WTC11 (cell line): ENCODE results near the gene FAXDC2. TPM values are rescaled to one million over a fixed set of nuclear protein-coding genes. Genes with fewer than 3 reads are reported as not detected.

Source experiments
- ATAC-seq: fragments of 200-7000 bp; cut with Tn5 transposase; 2 replicates; pipeline ENCODE4 v1.10.0; 2021; ENCODE audit warnings: mild to moderate bottlenecking, moderate library complexity
- CTCF ChIA-PET: fragments of 300-600 bp; sonication (Branson Sonifier 250); formaldehyde crosslinking; loops from one replicate; lab custom pipeline; 2021; ENCODE audit warnings: antibody characterized with exemption; lab: Charles Lee
- POLR2A ChIA-PET: fragments of 350-600 bp; sonication (Branson Sonifier 250); formaldehyde crosslinking; loops from one replicate; lab custom pipeline; 2021; ENCODE audit warnings: antibody characterized with exemption; lab: Charles Lee
- DNase-seq: peaks from one replicate; pipeline ENCODE4 v3.0.0; 2021; ENCODE audit warnings: low spot score
- H3K27ac Mint-ChIP-seq: 2 replicates; pipeline ENCODE4 v1.8.0; 2021; ENCODE audit warnings: mixed read lengths
- H3K27me3 Mint-ChIP-seq: 2 replicates; pipeline ENCODE4 v1.8.0; 2021; ENCODE audit warnings: low read depth, mild to moderate bottlenecking, moderate library complexity, mixed read lengths
- H3K36me3 Mint-ChIP-seq: 2 replicates; pipeline ENCODE4 v1.8.0; 2021; ENCODE audit warnings: mixed read lengths
- H3K4me1 Mint-ChIP-seq: 2 replicates; pipeline ENCODE4 v1.8.0; 2022; ENCODE audit warnings: mixed read lengths
- H3K4me3 Mint-ChIP-seq: 2 replicates; pipeline ENCODE4 v1.8.0; 2021; ENCODE audit warnings: mild to moderate bottlenecking, moderate library complexity, mixed read lengths
- H3K9me3 Mint-ChIP-seq: 2 replicates; pipeline ENCODE4 v1.8.0; 2021; ENCODE audit warnings: mixed read lengths
- CREM ChIP-seq: sonication (generic); formaldehyde crosslinking; IDR thresholded peaks from 2 replicates; pipeline ENCODE4 v1.8.1; 2022; ENCODE audit warnings: mild to moderate bottlenecking, missing genetic modification reagents, moderate library complexity
- HMGA2 ChIP-seq: fragments of 250-450 bp; sonication (Bioruptor Pico); IDR thresholded peaks from 2 replicates; pipeline ENCODE4 v1.4.0; 2021; ENCODE audit warnings: mild to moderate bottlenecking, moderate library complexity
- NFYB ChIP-seq: sonication (generic); formaldehyde crosslinking; conservative IDR thresholded peaks from 2 replicates; pipeline ENCODE4 v1.8.0; 2022; ENCODE audit warnings: low read depth, missing genetic modification reagents
- TCF7 ChIP-seq: sonication (generic); formaldehyde crosslinking; IDR thresholded peaks from 2 replicates; pipeline ENCODE4 v1.8.0; 2022; ENCODE audit warnings: mild to moderate bottlenecking, low read depth, missing genetic modification reagents, moderate library complexity
- ZNF232 ChIP-seq: sonication (generic); formaldehyde crosslinking; IDR thresholded peaks from 2 replicates; pipeline ENCODE4 v1.8.0; 2022; ENCODE audit warnings: mild to moderate bottlenecking, missing genetic modification reagents
- ZNF416 ChIP-seq: fragments of 250-450 bp; sonication (Bioruptor Pico); IDR thresholded peaks from 2 replicates; pipeline ENCODE4 v1.9.0; 2021; ENCODE audit warnings: mild to moderate bottlenecking, inconsistent platforms
- total RNA-seq: library from RNA; stranded (reverse); gene quantifications from 3 replicates; pipeline ENCODE4 v1.2.3, GENCODE V29; 2021
- TF ChIP-seq, protein P1 (sequence below): sonication (generic); formaldehyde crosslinking; IDR thresholded peaks from 2 replicates; pipeline ENCODE4 v1.8.1; 2023; ENCODE audit warnings: mild to moderate bottlenecking, missing genetic modification reagents, borderline replicate concordance
- TF ChIP-seq, protein P2 (sequence below): sonication (generic); formaldehyde crosslinking; IDR thresholded peaks from 2 replicates; pipeline ENCODE4 v1.8.1; 2023; ENCODE audit warnings: mild to moderate bottlenecking, missing genetic modification reagents, moderate library complexity
- TF ChIP-seq, protein P3 (sequence below): fragments of 250-450 bp; sonication (Bioruptor Pico); IDR thresholded peaks from 2 replicates; pipeline ENCODE4 v1.8.0; 2021; ENCODE audit warnings: mild to moderate bottlenecking
- TF ChIP-seq, protein P4 (sequence below): sonication (generic); formaldehyde crosslinking; IDR thresholded peaks from 2 replicates; pipeline ENCODE4 v1.8.0; 2022; ENCODE audit warnings: mild to moderate bottlenecking, missing genetic modification reagents
- TF ChIP-seq, protein P5 (sequence below): sonication (generic); formaldehyde crosslinking; IDR thresholded peaks from 2 replicates; pipeline ENCODE4 v1.8.0; 2022; ENCODE audit warnings: mild to moderate bottlenecking, missing genetic modification reagents
- TF ChIP-seq, protein P6 (sequence below): sonication (generic); formaldehyde crosslinking; IDR thresholded peaks from 2 replicates; pipeline ENCODE4 v1.8.0; 2022; ENCODE audit warnings: missing genetic modification reagents
- TF ChIP-seq, protein P7 (sequence below): sonication (generic); formaldehyde crosslinking; IDR thresholded peaks from 2 replicates; pipeline ENCODE4 v1.8.1; 2023; ENCODE audit warnings: mild to moderate bottlenecking, missing genetic modification reagents, moderate library complexity
- TF ChIP-seq, protein P8 (sequence below): sonication (generic); formaldehyde crosslinking; IDR thresholded peaks from 2 replicates; pipeline ENCODE4 v1.8.1; 2022; ENCODE audit warnings: low read depth, mild to moderate bottlenecking, moderate library complexity, missing genetic modification reagents, borderline replicate concordance
- TF ChIP-seq, protein P9 (sequence below): fragments of 250-450 bp; sonication (Bioruptor Pico); IDR thresholded peaks from 2 replicates; pipeline ENCODE4 v1.9.0; 2021; ENCODE audit warnings: mild to moderate bottlenecking, borderline replicate concordance

The FAXDC2 gene
- total RNA-seq, 1 experiment from 2014 or later, result 3.9 TPM

DNA sequence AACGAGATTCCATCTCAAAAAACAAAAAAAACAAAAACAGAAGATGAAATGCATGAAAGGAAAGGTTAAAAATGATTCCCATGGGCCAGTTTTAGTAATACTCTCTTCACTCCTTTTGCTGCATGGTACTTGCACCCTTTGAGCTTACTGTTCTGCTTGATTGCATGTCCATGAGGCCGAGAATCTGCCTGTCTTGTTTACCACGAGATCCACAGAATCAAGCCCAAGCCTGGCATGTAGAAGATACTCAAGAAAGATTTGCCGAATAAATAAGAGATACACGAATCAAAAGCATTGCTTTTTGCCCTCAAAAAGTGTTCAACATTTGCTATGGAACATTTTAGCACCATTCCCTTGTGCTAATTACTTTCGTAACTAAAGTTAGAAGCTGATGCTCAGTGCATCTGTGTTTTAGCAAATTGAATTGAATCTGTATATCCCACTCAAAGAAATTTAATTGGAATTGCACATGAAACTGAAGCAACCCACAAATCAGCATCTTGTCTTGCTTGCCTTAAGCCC, 1.1 kb downstream of the FAXDC2 start:
- no peak for DNase-seq
- no peak for ATAC-seq
- no peaks in the 10 kb centered on the region for H3K36me3 Mint-ChIP-seq
- TF ChIP-seq, protein P1, sequence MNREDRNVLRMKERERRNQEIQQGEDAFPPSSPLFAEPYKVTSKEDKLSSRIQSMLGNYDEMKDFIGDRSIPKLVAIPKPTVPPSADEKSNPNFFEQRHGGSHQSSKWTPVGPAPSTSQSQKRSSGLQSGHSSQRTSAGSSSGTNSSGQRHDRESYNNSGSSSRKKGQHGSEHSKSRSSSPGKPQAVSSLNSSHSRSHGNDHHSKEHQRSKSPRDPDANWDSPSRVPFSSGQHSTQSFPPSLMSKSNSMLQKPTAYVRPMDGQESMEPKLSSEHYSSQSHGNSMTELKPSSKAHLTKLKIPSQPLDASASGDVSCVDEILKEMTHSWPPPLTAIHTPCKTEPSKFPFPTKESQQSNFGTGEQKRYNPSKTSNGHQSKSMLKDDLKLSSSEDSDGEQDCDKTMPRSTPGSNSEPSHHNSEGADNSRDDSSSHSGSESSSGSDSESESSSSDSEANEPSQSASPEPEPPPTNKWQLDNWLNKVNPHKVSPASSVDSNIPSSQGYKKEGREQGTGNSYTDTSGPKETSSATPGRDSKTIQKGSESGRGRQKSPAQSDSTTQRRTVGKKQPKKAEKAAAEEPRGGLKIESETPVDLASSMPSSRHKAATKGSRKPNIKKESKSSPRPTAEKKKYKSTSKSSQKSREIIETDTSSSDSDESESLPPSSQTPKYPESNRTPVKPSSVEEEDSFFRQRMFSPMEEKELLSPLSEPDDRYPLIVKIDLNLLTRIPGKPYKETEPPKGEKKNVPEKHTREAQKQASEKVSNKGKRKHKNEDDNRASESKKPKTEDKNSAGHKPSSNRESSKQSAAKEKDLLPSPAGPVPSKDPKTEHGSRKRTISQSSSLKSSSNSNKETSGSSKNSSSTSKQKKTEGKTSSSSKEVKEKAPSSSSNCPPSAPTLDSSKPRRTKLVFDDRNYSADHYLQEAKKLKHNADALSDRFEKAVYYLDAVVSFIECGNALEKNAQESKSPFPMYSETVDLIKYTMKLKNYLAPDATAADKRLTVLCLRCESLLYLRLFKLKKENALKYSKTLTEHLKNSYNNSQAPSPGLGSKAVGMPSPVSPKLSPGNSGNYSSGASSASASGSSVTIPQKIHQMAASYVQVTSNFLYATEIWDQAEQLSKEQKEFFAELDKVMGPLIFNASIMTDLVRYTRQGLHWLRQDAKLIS (CRISPR knock-in tag), result no peak
- TF ChIP-seq, protein P2, sequence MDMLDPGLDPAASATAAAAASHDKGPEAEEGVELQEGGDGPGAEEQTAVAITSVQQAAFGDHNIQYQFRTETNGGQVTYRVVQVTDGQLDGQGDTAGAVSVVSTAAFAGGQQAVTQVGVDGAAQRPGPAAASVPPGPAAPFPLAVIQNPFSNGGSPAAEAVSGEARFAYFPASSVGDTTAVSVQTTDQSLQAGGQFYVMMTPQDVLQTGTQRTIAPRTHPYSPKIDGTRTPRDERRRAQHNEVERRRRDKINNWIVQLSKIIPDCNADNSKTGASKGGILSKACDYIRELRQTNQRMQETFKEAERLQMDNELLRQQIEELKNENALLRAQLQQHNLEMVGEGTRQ, result no peak
- TF ChIP-seq CREM, result no peak
- TF ChIP-seq, protein P3, sequence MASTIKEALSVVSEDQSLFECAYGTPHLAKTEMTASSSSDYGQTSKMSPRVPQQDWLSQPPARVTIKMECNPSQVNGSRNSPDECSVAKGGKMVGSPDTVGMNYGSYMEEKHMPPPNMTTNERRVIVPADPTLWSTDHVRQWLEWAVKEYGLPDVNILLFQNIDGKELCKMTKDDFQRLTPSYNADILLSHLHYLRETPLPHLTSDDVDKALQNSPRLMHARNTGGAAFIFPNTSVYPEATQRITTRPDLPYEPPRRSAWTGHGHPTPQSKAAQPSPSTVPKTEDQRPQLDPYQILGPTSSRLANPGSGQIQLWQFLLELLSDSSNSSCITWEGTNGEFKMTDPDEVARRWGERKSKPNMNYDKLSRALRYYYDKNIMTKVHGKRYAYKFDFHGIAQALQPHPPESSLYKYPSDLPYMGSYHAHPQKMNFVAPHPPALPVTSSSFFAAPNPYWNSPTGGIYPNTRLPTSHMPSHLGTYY (CRISPR knock-in tag), result no peak
- TF ChIP-seq, protein P4, sequence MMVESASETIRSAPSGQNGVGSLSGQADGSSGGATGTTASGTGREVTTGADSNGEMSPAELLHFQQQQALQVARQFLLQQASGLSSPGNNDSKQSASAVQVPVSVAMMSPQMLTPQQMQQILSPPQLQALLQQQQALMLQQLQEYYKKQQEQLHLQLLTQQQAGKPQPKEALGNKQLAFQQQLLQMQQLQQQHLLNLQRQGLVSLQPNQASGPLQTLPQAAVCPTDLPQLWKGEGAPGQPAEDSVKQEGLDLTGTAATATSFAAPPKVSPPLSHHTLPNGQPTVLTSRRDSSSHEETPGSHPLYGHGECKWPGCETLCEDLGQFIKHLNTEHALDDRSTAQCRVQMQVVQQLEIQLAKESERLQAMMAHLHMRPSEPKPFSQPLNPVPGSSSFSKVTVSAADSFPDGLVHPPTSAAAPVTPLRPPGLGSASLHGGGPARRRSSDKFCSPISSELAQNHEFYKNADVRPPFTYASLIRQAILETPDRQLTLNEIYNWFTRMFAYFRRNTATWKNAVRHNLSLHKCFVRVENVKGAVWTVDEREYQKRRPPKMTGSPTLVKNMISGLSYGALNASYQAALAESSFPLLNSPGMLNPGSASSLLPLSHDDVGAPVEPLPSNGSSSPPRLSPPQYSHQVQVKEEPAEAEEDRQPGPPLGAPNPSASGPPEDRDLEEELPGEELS, result no peak
- TF ChIP-seq, protein P5, sequence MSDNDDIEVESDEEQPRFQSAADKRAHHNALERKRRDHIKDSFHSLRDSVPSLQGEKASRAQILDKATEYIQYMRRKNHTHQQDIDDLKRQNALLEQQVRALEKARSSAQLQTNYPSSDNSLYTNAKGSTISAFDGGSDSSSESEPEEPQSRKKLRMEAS (CRISPR knock-in tag), result no peak
- TF ChIP-seq, protein P6, sequence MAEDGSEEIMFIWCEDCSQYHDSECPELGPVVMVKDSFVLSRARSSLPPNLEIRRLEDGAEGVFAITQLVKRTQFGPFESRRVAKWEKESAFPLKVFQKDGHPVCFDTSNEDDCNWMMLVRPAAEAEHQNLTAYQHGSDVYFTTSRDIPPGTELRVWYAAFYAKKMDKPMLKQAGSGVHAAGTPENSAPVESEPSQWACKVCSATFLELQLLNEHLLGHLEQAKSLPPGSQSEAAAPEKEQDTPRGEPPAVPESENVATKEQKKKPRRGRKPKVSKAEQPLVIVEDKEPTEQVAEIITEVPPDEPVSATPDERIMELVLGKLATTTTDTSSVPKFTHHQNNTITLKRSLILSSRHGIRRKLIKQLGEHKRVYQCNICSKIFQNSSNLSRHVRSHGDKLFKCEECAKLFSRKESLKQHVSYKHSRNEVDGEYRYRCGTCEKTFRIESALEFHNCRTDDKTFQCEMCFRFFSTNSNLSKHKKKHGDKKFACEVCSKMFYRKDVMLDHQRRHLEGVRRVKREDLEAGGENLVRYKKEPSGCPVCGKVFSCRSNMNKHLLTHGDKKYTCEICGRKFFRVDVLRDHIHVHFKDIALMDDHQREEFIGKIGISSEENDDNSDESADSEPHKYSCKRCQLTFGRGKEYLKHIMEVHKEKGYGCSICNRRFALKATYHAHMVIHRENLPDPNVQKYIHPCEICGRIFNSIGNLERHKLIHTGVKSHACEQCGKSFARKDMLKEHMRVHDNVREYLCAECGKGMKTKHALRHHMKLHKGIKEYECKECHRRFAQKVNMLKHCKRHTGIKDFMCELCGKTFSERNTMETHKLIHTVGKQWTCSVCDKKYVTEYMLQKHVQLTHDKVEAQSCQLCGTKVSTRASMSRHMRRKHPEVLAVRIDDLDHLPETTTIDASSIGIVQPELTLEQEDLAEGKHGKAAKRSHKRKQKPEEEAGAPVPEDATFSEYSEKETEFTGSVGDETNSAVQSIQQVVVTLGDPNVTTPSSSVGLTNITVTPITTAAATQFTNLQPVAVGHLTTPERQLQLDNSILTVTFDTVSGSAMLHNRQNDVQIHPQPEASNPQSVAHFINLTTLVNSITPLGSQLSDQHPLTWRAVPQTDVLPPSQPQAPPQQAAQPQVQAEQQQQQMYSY (CRISPR knock-in tag), result no peak
- no peak for TF ChIP-seq ZNF232 (CRISPR knock-in tag)
- TF ChIP-seq NFYB (CRISPR knock-in tag), result no peak
- TF ChIP-seq, protein P7, sequence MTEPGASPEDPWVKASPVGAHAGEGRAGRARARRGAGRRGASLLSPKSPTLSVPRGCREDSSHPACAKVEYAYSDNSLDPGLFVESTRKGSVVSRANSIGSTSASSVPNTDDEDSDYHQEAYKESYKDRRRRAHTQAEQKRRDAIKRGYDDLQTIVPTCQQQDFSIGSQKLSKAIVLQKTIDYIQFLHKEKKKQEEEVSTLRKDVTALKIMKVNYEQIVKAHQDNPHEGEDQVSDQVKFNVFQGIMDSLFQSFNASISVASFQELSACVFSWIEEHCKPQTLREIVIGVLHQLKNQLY, result no peak
- TF ChIP-seq HMGA2 (CRISPR knock-in tag), result no peak
- TF ChIP-seq ZNF416, result no peak
- TF ChIP-seq, protein P8, sequence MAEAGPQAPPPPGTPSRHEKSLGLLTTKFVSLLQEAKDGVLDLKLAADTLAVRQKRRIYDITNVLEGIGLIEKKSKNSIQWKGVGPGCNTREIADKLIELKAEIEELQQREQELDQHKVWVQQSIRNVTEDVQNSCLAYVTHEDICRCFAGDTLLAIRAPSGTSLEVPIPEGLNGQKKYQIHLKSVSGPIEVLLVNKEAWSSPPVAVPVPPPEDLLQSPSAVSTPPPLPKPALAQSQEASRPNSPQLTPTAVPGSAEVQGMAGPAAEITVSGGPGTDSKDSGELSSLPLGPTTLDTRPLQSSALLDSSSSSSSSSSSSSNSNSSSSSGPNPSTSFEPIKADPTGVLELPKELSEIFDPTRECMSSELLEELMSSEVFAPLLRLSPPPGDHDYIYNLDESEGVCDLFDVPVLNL (CRISPR knock-in tag), result no peak
- no peak for TF ChIP-seq TCF7 (CRISPR knock-in tag)
- TF ChIP-seq, protein P9, sequence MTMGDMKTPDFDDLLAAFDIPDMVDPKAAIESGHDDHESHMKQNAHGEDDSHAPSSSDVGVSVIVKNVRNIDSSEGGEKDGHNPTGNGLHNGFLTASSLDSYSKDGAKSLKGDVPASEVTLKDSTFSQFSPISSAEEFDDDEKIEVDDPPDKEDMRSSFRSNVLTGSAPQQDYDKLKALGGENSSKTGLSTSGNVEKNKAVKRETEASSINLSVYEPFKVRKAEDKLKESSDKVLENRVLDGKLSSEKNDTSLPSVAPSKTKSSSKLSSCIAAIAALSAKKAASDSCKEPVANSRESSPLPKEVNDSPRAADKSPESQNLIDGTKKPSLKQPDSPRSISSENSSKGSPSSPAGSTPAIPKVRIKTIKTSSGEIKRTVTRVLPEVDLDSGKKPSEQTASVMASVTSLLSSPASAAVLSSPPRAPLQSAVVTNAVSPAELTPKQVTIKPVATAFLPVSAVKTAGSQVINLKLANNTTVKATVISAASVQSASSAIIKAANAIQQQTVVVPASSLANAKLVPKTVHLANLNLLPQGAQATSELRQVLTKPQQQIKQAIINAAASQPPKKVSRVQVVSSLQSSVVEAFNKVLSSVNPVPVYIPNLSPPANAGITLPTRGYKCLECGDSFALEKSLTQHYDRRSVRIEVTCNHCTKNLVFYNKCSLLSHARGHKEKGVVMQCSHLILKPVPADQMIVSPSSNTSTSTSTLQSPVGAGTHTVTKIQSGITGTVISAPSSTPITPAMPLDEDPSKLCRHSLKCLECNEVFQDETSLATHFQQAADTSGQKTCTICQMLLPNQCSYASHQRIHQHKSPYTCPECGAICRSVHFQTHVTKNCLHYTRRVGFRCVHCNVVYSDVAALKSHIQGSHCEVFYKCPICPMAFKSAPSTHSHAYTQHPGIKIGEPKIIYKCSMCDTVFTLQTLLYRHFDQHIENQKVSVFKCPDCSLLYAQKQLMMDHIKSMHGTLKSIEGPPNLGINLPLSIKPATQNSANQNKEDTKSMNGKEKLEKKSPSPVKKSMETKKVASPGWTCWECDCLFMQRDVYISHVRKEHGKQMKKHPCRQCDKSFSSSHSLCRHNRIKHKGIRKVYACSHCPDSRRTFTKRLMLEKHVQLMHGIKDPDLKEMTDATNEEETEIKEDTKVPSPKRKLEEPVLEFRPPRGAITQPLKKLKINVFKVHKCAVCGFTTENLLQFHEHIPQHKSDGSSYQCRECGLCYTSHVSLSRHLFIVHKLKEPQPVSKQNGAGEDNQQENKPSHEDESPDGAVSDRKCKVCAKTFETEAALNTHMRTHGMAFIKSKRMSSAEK (CRISPR knock-in tag), result no peak
- TF ChIP-seq, all 79 proteins: peak for 0
- H3K27me3 Mint-ChIP-seq, result no peaks in the 10 kb centered on the region
- peak overlapping the region; percentile 83 for H3K4me3 Mint-ChIP-seq
- no peaks in the 10 kb centered on the region for H3K9me3 Mint-ChIP-seq
- H3K27ac Mint-ChIP-seq, result peak overlapping the region; percentile 97
- peaks cover 23% of the 10 kb centered on the region for H3K4me1 Mint-ChIP-seq
- CTCF ChIA-PET, result no interaction called here
- POLR2A ChIA-PET, result no interaction called here
